Muscle layer of colon (tissue), 2 donors: ENCODE results near the gene TTC8.

Experiments used
- H3K27ac ChIP-seq: one replicate; pipeline ENCODE4 v1.7.0; 2013; ENCODE audit warnings: low read depth, mild to moderate bottlenecking, low read length, moderate library complexity
- H3K27me3 ChIP-seq, 2 donors: one replicate each; pipeline ENCODE4 v1.7.0; 2013; ENCODE audit warnings: low read length in 2 of 2, mild to moderate bottlenecking in 2 of 2; ENCODE audit not compliant: insufficient read depth in 2 of 2, control insufficient read depth in 1 of 2
- H3K36me3 ChIP-seq: one replicate; pipeline ENCODE4 v1.7.0; 2013; ENCODE audit warnings: mild to moderate bottlenecking, low read length; ENCODE audit not compliant: insufficient read depth
- H3K4me1 ChIP-seq: one replicate; pipeline ENCODE4 v1.7.0; 2013; ENCODE audit warnings: mild to moderate bottlenecking, low read length; ENCODE audit not compliant: insufficient read depth
- H3K4me3 ChIP-seq, 2 donors: one replicate each; pipeline ENCODE4 v1.7.0; 2013; ENCODE audit warnings: low read length in 2 of 2, low read depth in 1 of 2, mild to moderate bottlenecking in 1 of 2, moderate library complexity in 1 of 2
- H3K9ac ChIP-seq: one replicate; pipeline ENCODE4 v1.7.0; 2013; ENCODE audit warnings: low read length
- H3K9me3 ChIP-seq: one replicate; pipeline ENCODE4 v1.7.0; 2013; ENCODE audit warnings: mild to moderate bottlenecking, low read length
- donor health status: abdominal sarcoma.
- donor health status: Adenocarcinoma of cecum.

Gene TTC8

DNA sequence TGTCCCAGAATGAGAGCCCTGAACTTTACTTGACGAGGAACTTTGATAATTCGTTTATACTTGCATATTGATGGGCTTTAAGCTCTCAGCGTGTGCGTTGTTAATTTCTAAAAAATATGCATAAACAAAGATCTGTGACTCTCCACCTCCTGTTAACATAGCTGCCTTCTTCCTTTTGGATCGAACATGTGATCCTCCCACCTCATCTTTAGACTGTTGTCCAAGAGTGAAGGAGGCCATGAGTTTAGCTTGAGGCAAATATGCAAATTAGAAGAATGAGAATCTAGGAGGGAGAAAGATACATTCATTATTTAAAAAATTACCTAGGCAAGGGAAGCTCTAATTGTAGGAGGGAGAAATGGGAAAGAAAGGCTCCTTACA, 617 bp downstream of the TTC8 start:
- Histone ChIP-seq H3K9ac (peak overlapping the region; percentile 43), H3K36me3 (no peaks in the 10 kb centered on the region), H3K4me1 (peaks cover 6% of the 10 kb centered on the region), H3K27me3 (no peaks in the 10 kb centered on the region), H3K4me3 (peak overlapping the region; percentile 75 to 83), H3K27ac (peak overlapping the region; percentile 71), H3K9me3 (no peaks in the 10 kb centered on the region)

DNA sequence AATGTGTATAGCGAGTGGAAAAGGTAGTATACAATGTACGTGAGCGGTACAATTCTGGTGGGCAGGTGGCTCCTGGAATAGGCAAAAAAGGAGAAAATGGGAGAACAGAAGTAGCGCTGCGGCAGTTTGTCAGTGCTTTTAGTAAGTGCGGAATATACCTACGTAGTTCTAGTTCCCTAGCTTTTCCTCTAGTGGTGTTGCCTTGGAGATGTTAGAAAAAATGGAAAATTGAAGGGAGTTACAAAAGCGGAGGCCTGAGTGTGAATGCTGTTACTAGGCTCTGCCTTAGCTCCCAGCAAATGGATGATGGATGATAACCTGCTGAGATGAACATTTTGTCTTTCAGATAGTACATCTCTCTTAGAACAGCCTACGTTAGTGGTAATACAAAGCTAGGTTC, 1.1 kb downstream of the TTC8 start:
- Histone ChIP-seq H3K9ac (peak overlapping the region; percentile 43), H3K9me3 (no peaks in the 10 kb centered on the region), H3K4me1 (peaks cover 7% of the 10 kb centered on the region), H3K36me3 (no peaks in the 10 kb centered on the region), H3K27ac (no peak overlapping the region), H3K27me3 (no peaks in the 10 kb centered on the region), H3K4me3 (peak overlapping the region in 1 of 2 donors; percentile 83)

DNA sequence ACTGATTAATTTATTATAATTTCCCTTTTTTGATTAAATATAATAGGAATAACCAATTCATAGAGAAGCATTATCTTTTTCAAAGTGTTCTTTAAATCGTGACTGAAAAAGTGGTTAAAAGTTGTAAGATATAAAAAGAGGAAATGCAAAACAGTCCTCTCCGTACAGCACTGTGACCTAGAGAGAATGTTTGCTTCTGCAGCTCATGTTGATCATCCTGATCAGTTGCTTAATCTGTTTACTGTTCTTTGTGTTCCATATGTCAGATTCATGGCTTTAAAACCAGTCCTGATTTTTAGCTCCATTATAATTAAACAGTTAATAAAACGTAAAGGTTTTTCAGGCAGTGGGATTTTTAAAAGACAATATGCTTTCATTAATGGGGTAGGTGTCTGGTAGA, 4.7 kb downstream of the TTC8 start:
- H3K27me3 ChIP-seq = no peaks in the 10 kb centered on the region
- peaks cover 26% of the 10 kb centered on the region for H3K4me1 ChIP-seq
- H3K4me3 ChIP-seq = no peak overlapping the region
- no peaks in the 10 kb centered on the region for H3K36me3 ChIP-seq
- no peak overlapping the region for H3K27ac ChIP-seq
- no peaks in the 10 kb centered on the region for H3K9me3 ChIP-seq
- no peak overlapping the region for H3K9ac ChIP-seq

DNA sequence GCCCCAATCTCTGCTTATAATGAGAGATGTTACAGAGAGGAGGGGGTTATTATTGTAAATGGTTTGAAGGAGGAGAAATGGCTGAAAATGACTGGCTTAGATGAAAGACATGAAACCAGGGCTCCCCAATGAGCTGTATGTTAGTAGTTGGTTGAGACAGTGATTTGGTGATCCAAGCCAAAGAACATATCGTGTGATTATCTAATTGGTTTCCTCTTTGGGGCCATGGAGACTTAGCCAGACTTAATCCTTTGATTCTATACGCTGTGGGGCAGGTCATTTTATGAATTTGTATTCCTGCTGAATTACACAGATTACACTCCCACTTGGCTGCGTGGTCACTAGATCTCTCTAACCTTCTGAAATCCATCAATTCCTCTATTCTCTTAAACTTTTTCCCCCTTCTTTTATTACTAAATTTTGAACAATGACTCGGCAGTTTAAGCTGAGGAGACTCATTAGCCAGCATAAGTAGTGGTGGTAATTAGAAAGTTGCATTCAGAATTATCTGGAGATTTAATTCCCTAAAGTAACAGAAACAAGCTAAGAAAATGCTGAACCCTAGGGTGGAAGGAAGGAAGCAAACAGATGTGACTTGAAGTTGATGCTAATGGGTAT, 5.3 kb downstream of the TTC8 start:
- no peaks in the 10 kb centered on the region for H3K36me3 ChIP-seq
- no peak overlapping the region for H3K27ac ChIP-seq
- peaks cover 32% of the 10 kb centered on the region for H3K4me1 ChIP-seq
- no peak overlapping the region for H3K9ac ChIP-seq
- no peak overlapping the region for H3K4me3 ChIP-seq
- H3K27me3 ChIP-seq = no peaks in the 10 kb centered on the region
- H3K9me3 ChIP-seq = no peaks in the 10 kb centered on the region

DNA sequence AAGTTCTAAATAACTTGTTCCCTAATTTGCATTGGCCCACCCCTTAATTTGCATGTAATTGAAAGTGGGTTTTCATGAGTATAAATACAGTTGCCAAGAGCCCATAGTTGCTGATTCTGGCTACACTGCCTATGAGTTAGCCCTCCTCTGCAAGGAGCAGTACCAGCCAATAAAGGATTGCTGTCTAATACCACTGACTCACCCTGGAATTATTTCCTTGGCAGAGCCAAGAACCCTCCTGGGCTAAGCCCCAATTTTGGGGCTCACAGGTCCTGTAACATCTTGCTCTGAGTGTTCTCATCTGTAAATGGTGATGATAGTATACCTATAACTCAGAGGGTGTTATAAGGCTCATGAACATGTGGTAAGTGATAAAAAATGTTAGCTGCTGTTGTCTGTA, 6.8 kb downstream of the TTC8 start:
- H3K36me3 ChIP-seq = no peaks in the 10 kb centered on the region
- H3K27me3 ChIP-seq = no peaks in the 10 kb centered on the region
- peak overlapping the region; percentile 16 for H3K27ac ChIP-seq
- H3K9me3 ChIP-seq = no peaks in the 10 kb centered on the region
- peaks cover 31% of the 10 kb centered on the region for H3K4me1 ChIP-seq
- no peak overlapping the region for H3K4me3 ChIP-seq
- H3K9ac ChIP-seq = no peak overlapping the region

DNA sequence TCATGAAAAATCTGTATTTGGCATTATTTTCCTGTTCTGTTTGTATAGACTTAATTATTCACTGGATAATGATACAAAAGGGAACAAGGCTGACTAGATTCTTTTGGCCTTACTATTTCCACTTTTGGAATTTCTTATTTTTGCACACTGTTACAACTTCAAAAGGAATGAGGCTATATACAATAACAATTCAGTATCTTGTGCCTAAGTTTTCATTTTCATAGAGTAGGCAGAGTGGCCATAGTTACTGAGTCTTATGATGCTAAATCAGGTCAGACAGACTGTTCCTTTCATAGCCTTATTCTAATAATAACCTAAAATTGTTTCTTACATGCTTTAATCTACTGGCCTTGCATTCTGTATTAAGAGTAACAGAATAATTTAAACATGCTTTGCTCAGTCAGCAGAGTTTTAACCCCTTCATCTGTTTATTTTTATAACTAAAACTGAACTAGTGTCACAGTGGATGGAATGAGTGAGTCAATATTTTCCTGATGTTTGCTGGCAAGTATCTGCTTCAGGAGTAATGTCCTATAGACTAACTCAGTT, 10.5 kb downstream of the TTC8 start:
- Histone ChIP-seq H3K36me3 (no peaks in the 10 kb centered on the region), H3K27me3 (no peaks in the 10 kb centered on the region), H3K4me3 (no peak overlapping the region), H3K9ac (no peak overlapping the region), H3K27ac (no peak overlapping the region), H3K9me3 (no peaks in the 10 kb centered on the region), H3K4me1 (peaks cover 31% of the 10 kb centered on the region)

DNA sequence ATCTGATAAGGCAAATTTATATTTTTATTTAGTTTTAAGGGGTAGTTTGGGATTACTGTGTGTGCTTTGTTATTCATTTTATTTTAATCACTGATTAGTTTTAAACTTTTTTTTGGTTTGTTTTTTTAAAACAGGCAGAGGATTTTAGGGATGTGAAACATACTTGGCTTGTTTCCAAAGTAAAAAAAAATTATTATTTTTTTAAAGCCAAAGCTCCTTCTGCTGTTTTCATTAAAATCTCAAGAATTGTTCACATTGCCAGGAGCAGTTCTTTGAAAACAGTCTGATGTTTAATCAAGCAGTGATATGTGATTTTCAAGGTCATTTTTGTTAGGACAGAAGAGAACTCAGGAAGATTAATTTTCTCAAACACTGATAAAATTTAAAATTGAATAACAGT, 11.2 kb downstream of the TTC8 start:
- peaks cover 29% of the 10 kb centered on the region for H3K4me1 ChIP-seq
- no peaks in the 10 kb centered on the region for H3K36me3 ChIP-seq
- H3K27me3 ChIP-seq = no peaks in the 10 kb centered on the region
- no peaks in the 10 kb centered on the region for H3K9me3 ChIP-seq
- no peak overlapping the region for H3K9ac ChIP-seq
- H3K27ac ChIP-seq = no peak overlapping the region
- H3K4me3 ChIP-seq = no peak overlapping the region

DNA sequence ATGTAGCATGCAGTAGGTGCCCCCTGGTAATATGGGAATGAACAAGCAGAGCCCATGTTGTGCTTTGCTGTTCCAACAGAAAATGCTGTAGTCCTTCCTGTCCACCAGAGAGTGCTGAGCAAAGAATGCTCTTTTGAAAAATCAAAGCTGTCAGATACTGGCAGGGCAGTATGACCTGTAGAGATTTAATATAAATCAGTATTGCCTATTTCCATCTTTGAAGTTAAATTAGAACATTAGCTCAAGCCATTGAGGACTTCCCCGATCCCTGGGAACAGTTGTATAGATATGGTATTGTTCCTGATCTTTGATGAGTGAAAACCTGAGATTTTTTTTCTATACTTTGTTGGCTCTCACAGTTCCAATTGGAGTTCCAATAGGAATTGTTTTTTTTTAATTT, 13.0 kb downstream of the TTC8 start:
- no peaks in the 10 kb centered on the region for H3K9me3 ChIP-seq
- H3K27me3 ChIP-seq = no peaks in the 10 kb centered on the region
- H3K4me3 ChIP-seq = no peak overlapping the region
- peaks cover 19% of the 10 kb centered on the region for H3K4me1 ChIP-seq
- H3K9ac ChIP-seq = no peak overlapping the region
- no peak overlapping the region for H3K27ac ChIP-seq
- no peaks in the 10 kb centered on the region for H3K36me3 ChIP-seq

DNA sequence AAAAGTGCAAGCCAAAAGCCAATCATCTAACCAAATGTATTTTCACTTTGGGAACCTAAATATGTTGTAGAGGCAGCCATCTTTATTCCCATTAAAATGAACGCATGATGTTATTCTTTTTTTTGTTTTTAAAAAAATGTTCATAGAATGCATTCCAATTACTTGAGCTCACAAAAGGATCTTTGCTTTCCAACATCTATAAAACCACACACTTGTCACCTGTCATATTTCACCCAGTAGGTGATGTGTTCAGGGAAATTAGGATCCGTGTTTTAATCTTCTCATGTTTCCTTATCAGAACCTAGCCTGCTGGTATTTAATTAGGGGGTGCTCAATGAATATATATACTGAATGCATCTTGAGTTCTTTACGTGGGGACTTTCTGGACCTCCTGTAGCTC, 13.6 kb downstream of the TTC8 start:
- H3K4me1 ChIP-seq = peaks cover 19% of the 10 kb centered on the region
- H3K27ac ChIP-seq = no peak overlapping the region
- H3K27me3 ChIP-seq = no peaks in the 10 kb centered on the region
- no peak overlapping the region for H3K9ac ChIP-seq
- H3K9me3 ChIP-seq = no peaks in the 10 kb centered on the region
- H3K36me3 ChIP-seq = no peaks in the 10 kb centered on the region
- H3K4me3 ChIP-seq = no peak overlapping the region

DNA sequence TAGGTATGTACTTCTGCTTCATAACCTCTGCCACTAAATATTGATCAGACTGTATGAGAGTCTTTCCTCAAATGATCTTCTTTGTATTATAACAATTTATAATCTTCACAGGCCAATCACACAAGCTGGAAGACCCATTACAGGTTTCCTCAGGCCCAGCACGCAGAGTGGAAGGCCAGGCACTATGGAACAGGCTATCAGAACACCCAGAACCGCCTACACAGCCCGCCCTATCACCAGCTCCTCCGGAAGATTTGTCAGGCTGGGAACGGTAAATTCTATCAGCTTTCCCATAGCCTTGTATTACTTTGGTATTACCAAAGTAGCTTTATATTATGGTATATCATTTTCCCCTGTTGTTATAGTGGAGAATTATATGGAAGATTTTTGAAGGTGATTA, 16.5 kb downstream of the TTC8 start:
- no peaks in the 10 kb centered on the region for H3K36me3 ChIP-seq
- H3K4me1 ChIP-seq = no peaks in the 10 kb centered on the region
- no peak overlapping the region for H3K27ac ChIP-seq
- H3K27me3 ChIP-seq = no peaks in the 10 kb centered on the region
- H3K9me3 ChIP-seq = no peaks in the 10 kb centered on the region
- no peak overlapping the region for H3K9ac ChIP-seq
- H3K4me3 ChIP-seq = no peak overlapping the region

DNA sequence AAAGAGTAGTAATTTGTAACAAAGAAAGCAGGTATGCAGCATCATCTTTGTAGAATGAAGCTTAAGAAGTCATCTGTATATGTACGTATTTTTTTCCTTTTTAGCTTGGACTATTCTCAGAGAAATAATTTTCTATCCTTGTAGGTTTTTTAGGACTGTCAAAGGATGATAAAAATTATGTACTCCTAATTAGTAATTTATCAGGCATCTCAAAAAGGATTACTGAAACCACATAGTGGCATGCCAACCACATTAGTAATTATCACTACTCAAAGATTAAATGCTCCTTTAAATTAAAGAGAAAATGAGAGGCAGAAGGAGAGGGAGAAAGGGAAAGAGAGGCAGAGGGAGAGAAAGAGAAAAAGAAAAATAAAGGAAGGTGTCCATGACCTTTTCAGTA, 17.3 kb downstream of the TTC8 start:
- no peak overlapping the region for H3K4me3 ChIP-seq
- H3K27me3 ChIP-seq = no peaks in the 10 kb centered on the region
- H3K4me1 ChIP-seq = no peaks in the 10 kb centered on the region
- H3K27ac ChIP-seq = no peak overlapping the region
- H3K9ac ChIP-seq = no peak overlapping the region
- no peaks in the 10 kb centered on the region for H3K9me3 ChIP-seq
- H3K36me3 ChIP-seq = no peaks in the 10 kb centered on the region

DNA sequence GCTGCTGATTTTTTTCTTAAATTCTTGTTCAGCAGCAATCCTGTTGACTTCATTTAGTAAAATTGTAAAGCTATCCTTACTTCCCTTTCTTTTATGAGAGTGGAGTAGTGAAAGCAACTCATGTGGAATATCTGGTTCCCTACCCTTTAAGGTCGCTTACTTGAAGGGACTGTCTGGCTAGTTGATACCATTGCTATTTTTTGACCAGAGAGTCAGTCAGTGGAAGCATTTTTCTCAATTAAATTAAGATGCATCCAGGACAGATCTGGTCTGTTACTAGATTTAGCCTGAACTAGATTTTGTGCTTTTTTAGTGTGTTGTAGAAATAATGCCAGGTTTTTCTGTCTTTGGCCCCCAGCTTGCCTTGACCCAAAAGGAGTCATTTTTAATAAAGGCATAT, 18.0 kb downstream of the TTC8 start:
- Histone ChIP-seq H3K9me3 (no peaks in the 10 kb centered on the region), H3K4me3 (no peak overlapping the region), H3K27me3 (no peaks in the 10 kb centered on the region), H3K36me3 (no peaks in the 10 kb centered on the region), H3K4me1 (no peaks in the 10 kb centered on the region), H3K27ac (no peak overlapping the region), H3K9ac (no peak overlapping the region)
